Ascending aorta (tissue), 2 donors: ENCODE measurements around the gene AKAP9. TPM values are rescaled to one million over a fixed set of nuclear protein-coding genes. Genes with fewer than 3 reads are reported as not detected.
"Not testable (repeated sequence)": the region's sequence is repeated elsewhere in the genome, so short reads cannot be mapped to it uniquely, and the experiment has no call there.

Experiments
- DNase-seq, 2 donors: peaks; one replicate each; pipeline ENCODE4 v3.0.0-alpha.2; 2019; ENCODE audit warnings: low spot score in 2 of 2
- H3K27ac ChIP-seq, 2 donors: fragments of 200-600 bp; sonication (generic); one replicate each; pipeline ENCODE4 v1.5.1; 2016 to 2017; ENCODE audit warnings: mild to moderate bottlenecking in 1 of 2
- H3K27me3 ChIP-seq: fragments of 200-600 bp; sonication (generic); one replicate; pipeline ENCODE4 v1.5.1; 2017
- H3K36me3 ChIP-seq, 2 donors: fragments of 200-600 bp; sonication (generic); one replicate each; pipeline ENCODE4 v1.5.1; 2016
- H3K4me1 ChIP-seq, 2 donors: fragments of 200-600 bp; sonication (generic); one replicate each; pipeline ENCODE4 v1.5.1; 2016 to 2017; ENCODE audit warnings: mild to moderate bottlenecking in 1 of 2
- H3K4me3 ChIP-seq, 2 donors: fragments of 200-600 bp; sonication (generic); one replicate each; pipeline ENCODE4 v1.5.1; 2016 to 2017; ENCODE audit warnings: mild to moderate bottlenecking in 1 of 2
- H3K9me3 ChIP-seq, 2 donors: fragments of 200-600 bp; sonication (generic); one replicate each; pipeline ENCODE4 v1.5.1; 2016
- CTCF ChIP-seq, 3 experiments: fragments of 200-600 bp in 2 of 3; fragments of 450-650 bp in 1 of 3; sonication (generic) in 2 of 3; IDR thresholded peaks; one replicate each; pipeline ENCODE4 v1.5.1; 2016 to 2019; ENCODE audit warnings: antibody characterized with exemption in 3 of 3, mild to moderate bottlenecking in 1 of 3, moderate library complexity in 1 of 3
- intact Hi-C: fragments of 100-400 bp; cut with DNase I; formaldehyde crosslinking; loops from one replicate; pipeline ENCODE4 v1.15.1; 2023
- total RNA-seq: library from RNA; depleted of rRNA; stranded (reverse); fragments of >200 nt; gene quantifications from one replicate; pipeline ENCODE4 v1.1.0, GENCODE V29; 2016

AKAP9 gene
- total RNA-seq, 1 donor from 2014 or later: 14.4 TPM

- no peaks in the 10 kb centered on the region for H3K9me3 ChIP-seq
- H3K4me1 ChIP-seq: no peaks in the 10 kb centered on the region
- no peaks in the 10 kb centered on the region for H3K27me3 ChIP-seq
- peaks cover 4 to 57% of the 10 kb centered on the region in 2 donors for H3K36me3 ChIP-seq
- H3K4me3 ChIP-seq: no peak overlapping the region
- intact Hi-C loops: no loop called here
- H3K27ac ChIP-seq: no peak overlapping the region
- no peak for TF ChIP-seq CTCF (IDR thresholded peaks at IDR 0.05)
- DNase-seq: no peak
These were observed 130.4 kb downstream of the AKAP9 start for GRCh38 chr7:92071032-92071431.

- Histone ChIP-seq H3K4me1 (no peaks in the 10 kb centered on the region), H3K36me3 (peaks cover 2 to 52% of the 10 kb centered on the region in 2 donors)
- intact Hi-C loops: no loop called here
These were observed 131.5 kb downstream of the AKAP9 start for GRCh38 chr7:92072121-92072520.

GRCh38 chr7:92072708-92073107 is 132.0 kb downstream of the AKAP9 start:
- TF ChIP-seq CTCF (IDR thresholded peaks at IDR 0.05): no peak
- H3K9me3 ChIP-seq: no peaks in the 10 kb centered on the region
- H3K27me3 ChIP-seq: no peaks in the 10 kb centered on the region
- no peak overlapping the region for H3K4me3 ChIP-seq
- no peak overlapping the region for H3K27ac ChIP-seq
- intact Hi-C loops: no loop called here
- H3K36me3 ChIP-seq: peaks cover 5 to 53% of the 10 kb centered on the region in 2 donors
- no peaks in the 10 kb centered on the region for H3K4me1 ChIP-seq
- no peak for DNase-seq

More at GRCh38 chr7:92072121-92072520, 131.5 kb downstream of the AKAP9 start:
- Histone ChIP-seq H3K27ac (no peak overlapping the region), H3K27me3 (no peaks in the 10 kb centered on the region), H3K4me3 (no peak overlapping the region), H3K9me3 (no peaks in the 10 kb centered on the region)
- TF ChIP-seq CTCF (IDR thresholded peaks at IDR 0.05): no peak
- no peak for DNase-seq

- DNase-seq: no peak
- no peak overlapping the region for H3K4me3 ChIP-seq
- no peaks in the 10 kb centered on the region for H3K9me3 ChIP-seq
- no peak overlapping the region for H3K27ac ChIP-seq
- no peaks in the 10 kb centered on the region for H3K27me3 ChIP-seq
- no peak for TF ChIP-seq CTCF (IDR thresholded peaks at IDR 0.05)
- intact Hi-C loops: no loop called here
- peaks cover 17 to 67% of the 10 kb centered on the region in 2 donors for H3K36me3 ChIP-seq
- H3K4me1 ChIP-seq: no peaks in the 10 kb centered on the region
These were observed 134.9 kb downstream of the AKAP9 start for GRCh38 chr7:92075455-92076158.

- intact Hi-C loops: no loop called here
- Histone ChIP-seq H3K9me3 (no peaks in the 10 kb centered on the region), H3K4me1 (no peaks in the 10 kb centered on the region), H3K36me3 (peaks cover 17 to 64% of the 10 kb centered on the region in 2 donors), H3K27ac (no peak overlapping the region), H3K4me3 (no peak overlapping the region), H3K27me3 (no peaks in the 10 kb centered on the region)
- TF ChIP-seq CTCF (IDR thresholded peaks at IDR 0.05): no peak
- DNase-seq: no peak
These were observed 135.8 kb downstream of the AKAP9 start for GRCh38 chr7:92076509-92076908.

DNA sequence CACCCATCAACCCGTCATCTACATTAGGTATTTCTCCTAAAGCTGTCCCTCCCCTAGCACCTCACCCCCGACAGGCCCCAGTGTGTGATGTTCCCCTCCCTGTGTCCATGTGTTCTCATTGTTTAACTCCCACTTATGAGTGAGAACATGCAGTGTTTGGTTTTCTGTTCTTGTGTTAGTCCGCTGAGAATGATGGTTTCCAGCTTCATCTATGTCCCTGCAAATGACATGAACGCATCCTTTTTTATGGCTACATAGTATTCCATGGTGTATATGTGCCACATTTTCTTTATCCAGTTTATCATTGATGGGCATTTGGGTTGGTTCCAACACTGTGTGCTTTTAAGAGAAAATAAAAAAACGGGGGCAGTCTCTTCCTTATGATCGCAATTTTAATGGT is 143.3 kb downstream of the AKAP9 start:
- intact Hi-C loops, H3K4me3 ChIP-seq, H3K27me3 ChIP-seq, H3K4me1 ChIP-seq, DNase-seq, H3K27ac ChIP-seq, H3K9me3 ChIP-seq: not testable (repeated sequence)
- peaks cover 44 to 71% of the 10 kb centered on the region in 2 donors for H3K36me3 ChIP-seq
